Inferior parietal cortex (tissue), 1 donor: ENCODE data around the gene SYNE1.
A peak's percentile ranks its signal among the peaks of the same experiment; 100 is the strongest.
"Not testable (repeated sequence)": the region's sequence is repeated elsewhere in the genome, so short reads cannot be mapped to it uniquely, and the experiment has no call there.

Experiments
- DNase-seq: peaks from one replicate; pipeline ENCODE4 v3.0.0-alpha.2; 2016; ENCODE audit errors: extremely low spot score

Gene SYNE1

GRCh38 chr6:152491501-152491900 is 145.7 kb downstream of the SYNE1 start:
- DNase-seq: not testable (repeated sequence)

- not testable (repeated sequence) for DNase-seq
Observed at GRCh38 chr6:152490971-152491378, 146.2 kb downstream of the SYNE1 start.

GRCh38 chr6:152484806-152485205 is 152.4 kb downstream of the SYNE1 start:
- DNase-seq: no peak

GRCh38 chr6:152482289-152482688 is 154.9 kb downstream of the SYNE1 start:
- no peak for DNase-seq

- DNase-seq: peak; percentile 67
Observed at GRCh38 chr6:152478377-152479010, 158.7 kb downstream of the SYNE1 start.

GRCh38 chr6:152474354-152474753 is 162.8 kb downstream of the SYNE1 start:
- DNase-seq: no peak

GRCh38 chr6:152472325-152472724 is 164.8 kb downstream of the SYNE1 start:
- no peak for DNase-seq

- DNase-seq: peak; percentile 38
Observed at GRCh38 chr6:152471456-152472265, 165.5 kb downstream of the SYNE1 start.

- no peak for DNase-seq
Observed at GRCh38 chr6:152463164-152463563, 174.0 kb downstream of the SYNE1 start.

- no peak for DNase-seq
Observed at GRCh38 chr6:152462716-152463115, 174.4 kb downstream of the SYNE1 start.

GRCh38 chr6:152461556-152461955 is 175.6 kb downstream of the SYNE1 start:
- no peak for DNase-seq

- no peak for DNase-seq
Observed at GRCh38 chr6:152458648-152459644, 178.2 kb downstream of the SYNE1 start.

GRCh38 chr6:152457949-152458624 is 179.1 kb downstream of the SYNE1 start:
- DNase-seq: no peak

GRCh38 chr6:152454003-152454402 is 183.2 kb downstream of the SYNE1 start:
- no peak for DNase-seq

- no peak for DNase-seq
Observed at GRCh38 chr6:152453421-152453820, 183.7 kb downstream of the SYNE1 start.

- DNase-seq: no peak
Observed at GRCh38 chr6:152452639-152453038, 184.5 kb downstream of the SYNE1 start.

- no peak for DNase-seq
Observed at GRCh38 chr6:152450519-152450918, 186.6 kb downstream of the SYNE1 start.

GRCh38 chr6:152441902-152442301 is 195.3 kb downstream of the SYNE1 start:
- DNase-seq: no peak

- no peak for DNase-seq
Observed at GRCh38 chr6:152435816-152436215, 201.3 kb downstream of the SYNE1 start.

GRCh38 chr6:152432758-152433157 is 204.4 kb downstream of the SYNE1 start:
- DNase-seq: peak; percentile 29

GRCh38 chr6:152428126-152428525 is 209.0 kb downstream of the SYNE1 start:
- no peak for DNase-seq
